ENCODE results near the gene ABI1. TPM values are rescaled to one million over a fixed set of nuclear protein-coding genes. Genes with fewer than 3 reads are reported as not detected.
"Not testable (repeated sequence)": the region's sequence is repeated elsewhere in the genome, so short reads cannot be mapped to it uniquely, and the experiment has no call there.

ABI1 gene
- total RNA-seq: 43.1 and 62.9 TPM in 2 replicates
- polyA plus RNA-seq (2012): 28.9 TPM

DNA sequence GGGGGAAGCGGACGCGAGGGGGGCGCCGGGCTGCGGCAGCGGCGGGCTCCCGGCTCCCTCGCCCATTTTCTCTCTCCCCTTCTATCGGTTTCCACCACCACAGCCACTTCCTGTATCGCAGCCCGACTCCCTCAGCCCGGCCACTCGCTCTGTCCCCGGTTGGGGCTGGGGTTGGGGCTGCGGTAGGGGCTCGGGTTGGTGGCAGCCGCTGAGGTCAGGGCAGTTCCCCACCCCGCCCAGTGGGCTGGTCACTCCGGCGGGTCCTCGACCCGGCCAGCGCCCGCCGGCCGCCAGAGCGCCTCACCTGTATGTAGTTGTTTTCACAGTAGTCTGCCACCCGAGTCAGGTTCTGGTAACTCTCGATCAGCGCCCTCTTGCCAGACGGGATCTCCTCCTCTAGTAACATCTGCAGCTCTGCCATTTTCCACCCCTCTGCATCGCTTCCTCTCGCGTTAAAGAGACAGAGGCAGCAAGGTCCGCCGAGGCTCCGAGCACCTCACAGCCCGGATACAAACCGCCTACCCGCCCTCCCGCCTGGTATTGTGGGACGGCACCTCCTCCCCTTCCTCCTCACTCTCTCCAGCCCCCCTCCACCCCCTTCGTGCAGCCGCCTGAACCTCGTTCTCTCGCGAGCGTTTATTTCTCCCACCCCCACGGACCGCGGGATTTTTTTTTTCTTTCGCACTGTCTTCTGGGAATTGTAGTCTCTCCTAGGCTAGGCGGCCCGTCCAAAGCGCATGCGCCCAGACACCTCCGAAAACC, at the start of gene ABI1:
TSS of gene ABI1 (minus strand) at position 516 of the 762 bp plus-strand sequence. CDS start at position 421, 95 bp downstream.
- peak; percentile 99 for DNase-seq (ENCODE audit: low read depth)

DNA sequence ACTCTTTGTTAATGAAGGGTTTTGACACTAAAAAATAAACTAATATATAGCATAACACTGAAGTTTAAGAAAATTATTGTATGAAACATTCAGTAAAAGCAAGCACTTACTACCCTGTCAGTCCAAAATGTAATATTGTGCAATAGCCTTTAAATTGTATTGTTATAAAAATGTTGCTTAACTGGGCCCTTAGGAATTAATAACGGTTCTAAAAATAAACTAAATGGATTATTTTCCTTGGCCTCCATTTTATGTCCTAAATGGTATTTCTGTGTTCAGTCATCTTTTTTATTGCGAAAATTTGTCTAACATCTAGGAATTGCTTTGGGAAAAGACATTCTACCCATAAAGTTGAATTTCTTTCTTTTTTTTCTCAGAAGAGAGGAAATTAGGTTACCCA, 49.0 kb upstream of the ABI1 start:
- DNase-seq (ENCODE audit: low read depth): no peak

- not testable (repeated sequence) for DNase-seq (ENCODE audit: low read depth)
Measured at GRCh38 chr10:26905253-26905781, 44.6 kb upstream of the ABI1 start.

DNA sequence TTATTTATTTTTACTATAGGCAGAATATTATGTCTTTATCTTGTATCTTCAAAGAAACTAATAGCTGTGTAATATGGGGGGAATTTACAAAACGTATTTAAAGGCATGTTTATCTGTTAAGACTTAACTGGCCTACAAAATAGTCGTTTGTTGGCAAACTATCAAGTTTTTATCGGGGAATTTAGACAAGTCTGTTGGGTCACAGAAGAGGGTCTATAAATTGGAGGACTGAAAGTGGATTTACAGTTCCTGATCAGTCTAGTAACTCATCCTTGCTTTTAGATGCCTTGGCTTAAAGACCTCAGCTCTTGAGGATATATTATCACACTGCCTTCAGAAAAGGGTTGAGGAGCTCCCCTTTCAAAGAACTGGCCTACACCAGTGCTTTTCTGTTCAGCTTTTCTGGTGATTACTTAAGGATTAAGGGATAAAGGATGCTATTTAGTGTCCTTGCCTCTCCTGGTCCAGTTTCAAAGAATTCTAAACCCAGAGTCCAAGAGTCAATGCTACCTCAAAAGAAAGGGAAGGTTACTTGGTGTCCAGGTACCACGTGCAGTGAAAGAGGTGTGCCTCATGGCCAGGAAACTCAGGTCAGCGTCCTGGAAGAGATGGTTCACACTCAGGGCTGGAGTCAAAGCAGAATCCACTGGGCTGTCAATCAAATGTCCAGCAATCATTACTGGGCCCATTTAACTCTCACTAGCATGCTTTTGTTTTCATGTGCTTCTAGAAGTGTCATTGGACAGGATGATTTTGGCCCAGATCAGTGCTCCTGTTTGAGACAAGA, 42.9 kb upstream of the ABI1 start:
- DNase-seq (ENCODE audit: low read depth): no peak

- not testable (repeated sequence) for DNase-seq (ENCODE audit: low read depth)
Measured at GRCh38 chr10:26892306-26892923, 31.7 kb upstream of the ABI1 start.

- peak; percentile 61 for DNase-seq (ENCODE audit: low read depth)
Measured at GRCh38 chr10:26890956-26891355, 30.2 kb upstream of the ABI1 start.

DNA sequence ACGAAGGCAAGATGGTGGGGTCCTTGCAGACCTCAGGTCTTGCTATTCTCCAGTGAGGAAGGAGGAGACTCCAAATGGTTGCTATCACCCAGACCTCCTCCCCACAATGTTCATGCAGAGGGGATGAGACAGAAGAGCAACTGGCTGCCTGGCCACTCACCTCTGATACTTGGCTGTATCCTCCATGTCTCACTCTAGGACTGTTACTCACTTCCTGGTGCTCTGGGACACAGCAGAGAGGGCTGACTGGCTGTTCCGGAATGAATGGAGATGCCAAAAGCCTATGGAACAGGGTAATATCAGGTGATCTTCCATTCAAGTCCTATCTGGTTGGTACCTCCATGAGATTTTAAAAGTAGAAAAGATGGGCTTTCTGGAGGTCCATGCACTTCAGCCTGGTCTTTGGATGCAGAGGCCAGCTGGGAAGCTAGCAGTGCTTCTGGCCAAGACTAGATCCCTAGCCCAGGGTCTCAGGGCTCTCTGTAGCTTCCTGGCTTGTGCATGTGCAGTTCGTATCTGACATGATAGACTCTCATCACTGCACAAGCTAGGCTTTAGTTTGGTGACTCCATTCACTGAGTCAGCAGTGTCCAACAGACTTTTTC, 27.0 kb upstream of the ABI1 start:
- no peak for DNase-seq (ENCODE audit: low read depth)

DNA sequence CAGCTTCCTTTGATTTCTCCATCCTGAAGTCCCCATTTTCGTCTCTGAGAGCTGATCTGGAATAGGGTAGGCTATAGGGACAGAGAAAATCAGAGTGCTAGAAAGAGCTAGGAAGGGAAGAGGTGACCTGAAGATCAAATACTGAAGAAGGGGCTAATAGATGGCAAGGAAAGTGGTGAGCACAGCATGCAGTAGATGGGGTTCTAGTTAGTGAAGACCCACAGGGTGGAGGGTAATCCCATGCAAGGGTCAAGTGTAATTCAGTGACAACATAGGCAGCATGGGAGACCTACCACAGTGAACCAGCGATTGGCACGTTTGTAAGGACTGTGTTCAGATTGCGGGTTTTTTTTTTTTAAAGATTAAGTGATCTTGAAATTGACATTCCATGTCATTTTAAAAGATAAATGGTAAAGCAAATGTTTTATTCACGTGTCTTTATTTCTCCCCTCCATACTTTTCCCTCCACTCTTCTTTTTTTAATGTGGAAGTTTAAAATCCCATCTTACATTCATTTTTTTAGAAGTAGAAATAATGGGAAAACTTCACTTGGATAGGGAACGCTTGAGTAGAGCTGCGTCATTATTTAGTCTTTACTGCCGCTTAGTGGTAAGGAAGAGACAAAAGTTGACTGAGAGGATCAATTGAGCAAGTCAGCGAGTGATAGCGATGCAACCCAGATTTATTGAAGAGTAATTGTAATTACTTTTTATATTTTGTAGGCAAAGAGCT, 21.0 kb upstream of the ABI1 start:
- DNase-seq (ENCODE audit: low read depth): peak; percentile 71

GRCh38 chr10:26879744-26880143, 19.0 kb upstream of the ABI1 start:
- peak; percentile 23 for DNase-seq (ENCODE audit: low read depth)

GRCh38 chr10:26870766-26871165, 10.0 kb upstream of the ABI1 start:
- DNase-seq (ENCODE audit: low read depth): no peak

DNA sequence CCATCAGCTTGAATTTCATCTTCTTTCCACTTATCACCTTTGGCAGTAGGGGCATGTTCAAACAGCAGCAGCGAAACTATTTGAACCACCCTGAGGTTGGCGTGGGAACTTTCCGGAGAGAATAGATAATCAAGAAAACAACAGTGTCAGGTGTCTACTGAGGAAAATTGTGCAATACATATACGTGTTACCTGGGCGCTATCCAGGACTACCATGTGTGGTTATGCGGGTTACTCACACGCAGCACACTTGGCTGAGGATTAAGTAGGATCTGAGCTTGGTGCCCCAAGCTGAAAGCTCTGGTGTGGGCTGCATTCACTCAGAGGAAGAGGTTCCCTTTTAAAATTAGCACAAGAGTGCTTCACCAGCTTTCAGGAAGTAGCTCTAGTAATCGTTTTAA, 8.8 kb upstream of the ABI1 start:
- peak; percentile 5 for DNase-seq (ENCODE audit: low read depth)

- DNase-seq (ENCODE audit: low read depth): no peak
Measured at GRCh38 chr10:26863351-26864076, 2.8 kb upstream of the ABI1 start.

DNA sequence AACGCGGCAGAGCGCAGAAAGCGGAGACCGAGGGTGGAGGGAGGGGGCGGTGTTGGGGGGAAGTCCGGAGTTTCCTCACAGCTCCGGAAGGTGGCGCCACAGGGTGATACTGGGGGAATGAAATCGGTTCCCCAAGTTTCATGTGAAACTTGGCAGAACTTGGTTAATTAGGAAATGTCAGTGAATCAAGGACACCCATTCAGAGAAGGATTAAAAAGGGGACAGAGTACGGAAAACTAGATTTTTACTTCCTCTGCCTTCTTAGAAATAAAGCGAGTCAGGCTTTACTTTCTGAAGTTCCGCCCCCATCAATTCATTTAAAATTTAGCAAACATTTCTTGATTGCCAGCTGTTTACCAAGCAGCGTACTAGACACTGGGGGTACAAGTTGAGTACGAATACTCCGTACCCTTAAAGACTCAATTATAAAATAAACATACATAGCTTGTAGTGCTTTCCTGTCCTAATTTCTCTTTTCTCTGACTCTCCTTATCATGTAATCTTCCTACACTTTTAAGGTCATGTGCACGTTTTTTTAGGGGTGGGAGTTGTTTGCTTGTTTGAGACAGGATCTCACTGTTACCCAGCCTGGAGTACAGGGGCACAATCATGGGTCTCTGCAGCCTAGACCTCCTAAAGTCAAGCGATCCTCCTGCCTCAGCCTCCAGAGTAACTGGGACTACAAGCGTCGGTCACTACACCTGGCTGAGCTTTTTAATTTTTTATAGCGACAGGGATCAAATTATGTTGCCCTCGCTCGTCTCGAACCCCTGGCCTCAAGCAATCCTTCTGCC, 644 bp upstream of the ABI1 start:
- no peak for DNase-seq (ENCODE audit: low read depth)

DNA sequence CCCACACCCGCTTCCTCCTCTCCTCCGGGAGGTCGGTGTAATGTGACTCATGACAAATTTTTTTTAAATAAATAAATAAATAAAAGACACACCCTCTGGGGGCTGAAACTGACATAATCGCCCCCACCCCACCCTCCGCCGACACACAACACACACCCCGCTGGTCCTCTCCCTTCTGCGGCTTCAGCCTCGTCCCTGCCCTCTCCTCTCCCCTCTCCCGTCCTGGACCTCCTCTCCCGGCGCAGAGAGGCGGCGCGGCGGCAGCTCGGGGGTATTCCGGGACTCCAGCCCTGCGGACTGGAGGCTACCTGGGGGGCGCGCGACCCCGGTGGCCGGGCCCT, 686 bp downstream of the ABI1 start:
- peak; percentile 84 for DNase-seq (ENCODE audit: low read depth)

DNA sequence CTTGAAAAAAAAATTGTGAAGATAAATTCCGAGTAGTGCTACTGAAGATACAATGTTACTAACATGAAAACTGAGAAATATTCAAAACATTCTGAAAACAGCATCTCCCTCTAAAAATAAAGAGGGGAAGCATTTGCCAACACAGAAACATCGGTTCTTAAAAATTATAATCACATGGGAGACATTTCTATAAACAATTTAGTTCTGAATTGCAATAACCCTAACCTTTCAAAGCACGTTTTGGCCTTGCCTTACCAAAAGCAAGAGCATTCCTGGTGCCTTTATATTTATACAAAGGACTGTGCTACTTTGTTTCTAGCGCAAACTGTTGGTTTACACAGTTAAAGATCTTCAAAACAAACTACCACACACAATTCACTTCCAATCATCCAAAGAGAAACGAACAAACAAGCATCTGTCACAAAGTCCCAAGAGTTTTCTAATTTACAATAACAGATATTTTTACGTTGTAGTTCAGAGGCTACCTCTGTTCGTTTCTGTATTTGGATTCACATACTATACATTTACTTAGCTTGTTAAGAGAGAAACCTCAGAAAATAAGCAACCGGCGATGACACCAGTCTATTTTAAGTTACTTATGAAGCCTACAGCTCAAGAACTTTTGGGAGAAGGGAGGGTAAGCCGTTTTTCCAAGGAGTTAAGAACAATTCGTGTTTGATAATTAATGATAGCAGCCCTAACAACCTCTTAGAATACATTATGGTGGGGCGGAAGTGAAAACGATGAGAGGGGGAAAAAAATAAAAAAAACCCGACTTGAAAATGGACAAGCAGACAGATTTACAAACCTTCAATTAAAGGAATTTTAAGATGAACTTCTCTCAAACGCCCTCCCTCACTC, 1.3 kb downstream of the ABI1 start:
- peak; percentile 59 for DNase-seq (ENCODE audit: low read depth)

- DNase-seq (ENCODE audit: low read depth): no peak
Measured at GRCh38 chr10:26858707-26859034, 2.1 kb downstream of the ABI1 start.

GRCh38 chr10:26857991-26858706, 2.6 kb downstream of the ABI1 start:
- peak; percentile 59 for DNase-seq (ENCODE audit: low read depth)

- not testable (repeated sequence) for DNase-seq (ENCODE audit: low read depth)
Measured at GRCh38 chr10:26857553-26857952, 3.2 kb downstream of the ABI1 start.

Data from myocyte (in vitro differentiated cells).